Eye (tissue), 1 donor: ENCODE measurements around the gene SERPING1.
A peak's percentile ranks its signal among the peaks of the same experiment; 100 is the strongest.

Experiments
- DNase-seq: peaks from one replicate; pipeline ENCODE4 v3.0.0-alpha.2; 2015

Gene SERPING1

GRCh38 chr11:57597461-57597915 lies at the start of gene SERPING1:
TSS of gene SERPING1 (plus strand) at chr11:57597685. CDS start at chr11:57598271, 586 bp downstream.
- DNase-seq, result no peak

- DNase-seq, result no peak
Measured at GRCh38 chr11:57547854-57548377, 49.6 kb upstream of the SERPING1 start.

DNA sequence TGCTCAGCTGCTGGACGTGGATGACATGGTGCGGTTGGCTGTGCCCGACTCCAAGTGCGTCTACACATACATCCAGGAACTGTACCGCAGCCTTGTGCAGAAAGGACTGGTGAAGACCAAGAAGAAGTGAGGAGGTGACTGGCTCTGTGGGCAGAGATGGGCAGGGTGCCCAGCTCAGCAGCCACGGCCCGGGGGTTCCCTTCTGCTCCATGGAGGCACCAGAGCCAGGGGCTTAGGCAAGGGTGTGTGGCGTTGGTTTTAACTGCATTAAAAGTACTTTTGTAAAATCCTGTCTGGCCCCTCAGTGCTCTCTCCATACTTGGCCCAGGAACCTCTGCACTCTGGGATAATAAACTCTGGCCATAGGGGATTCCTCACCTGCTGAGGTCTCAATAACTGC lies 47.5 kb upstream of the SERPING1 start:
- DNase-seq, result no peak

DNA sequence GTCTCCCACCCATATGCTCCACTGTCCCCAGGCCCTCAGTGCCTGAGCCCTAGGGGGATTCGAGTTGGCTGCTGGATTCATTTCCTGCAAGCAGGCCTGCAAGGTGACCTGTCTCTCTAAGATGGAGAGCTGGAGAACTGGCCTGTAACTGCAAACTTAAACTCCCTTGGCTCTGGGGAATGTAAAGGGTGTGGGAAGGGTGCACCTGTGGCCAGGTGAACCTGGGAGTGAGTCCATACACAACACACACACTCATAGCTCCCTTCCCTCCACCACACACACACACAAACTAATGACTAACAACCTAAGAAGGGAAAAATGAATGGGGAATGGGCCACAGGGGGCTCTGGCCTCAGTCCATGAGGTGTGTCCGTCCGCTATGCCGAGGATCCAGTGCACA lies 45.5 kb upstream of the SERPING1 start:
- DNase-seq, result no peak

DNA sequence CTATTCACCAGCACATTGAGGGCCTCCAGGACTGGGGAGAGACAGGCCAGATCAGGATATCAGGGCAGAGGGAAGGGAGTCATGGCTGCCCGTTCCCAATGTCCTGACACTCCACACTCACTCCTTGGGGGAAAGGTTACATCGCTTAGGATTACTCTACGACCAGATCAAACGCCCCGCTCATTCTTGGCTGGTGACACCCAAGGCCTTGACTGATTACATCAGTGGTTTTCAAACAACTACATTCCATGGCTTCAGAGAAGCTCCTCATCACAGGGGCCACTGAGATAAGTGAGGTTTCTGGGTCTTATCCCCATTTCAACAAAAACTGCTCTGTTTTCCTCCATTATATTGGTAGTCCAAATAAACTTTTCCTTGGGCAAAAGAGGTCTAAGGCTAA lies 45.0 kb upstream of the SERPING1 start:
- DNase-seq, result no peak

DNA sequence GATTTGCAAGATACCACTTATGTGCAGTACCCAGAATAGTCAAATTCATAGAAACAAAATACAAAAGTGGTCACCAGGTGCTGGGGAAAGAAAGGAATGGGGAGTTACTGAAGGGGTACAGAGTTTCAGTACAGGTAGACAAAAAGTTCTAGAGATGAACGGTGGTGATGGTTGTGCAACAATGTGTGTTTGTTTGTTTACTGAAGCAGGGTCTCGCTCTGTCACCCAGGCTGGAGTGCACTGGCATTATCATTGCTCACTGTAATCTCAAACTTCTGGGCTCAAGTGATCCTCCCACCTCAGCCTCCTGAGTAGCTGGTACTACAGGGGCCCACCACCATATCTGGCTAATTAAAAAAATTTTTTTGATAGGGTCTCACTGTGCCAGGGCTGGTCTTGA lies 42.1 kb upstream of the SERPING1 start:
- DNase-seq, result no peak

DNA sequence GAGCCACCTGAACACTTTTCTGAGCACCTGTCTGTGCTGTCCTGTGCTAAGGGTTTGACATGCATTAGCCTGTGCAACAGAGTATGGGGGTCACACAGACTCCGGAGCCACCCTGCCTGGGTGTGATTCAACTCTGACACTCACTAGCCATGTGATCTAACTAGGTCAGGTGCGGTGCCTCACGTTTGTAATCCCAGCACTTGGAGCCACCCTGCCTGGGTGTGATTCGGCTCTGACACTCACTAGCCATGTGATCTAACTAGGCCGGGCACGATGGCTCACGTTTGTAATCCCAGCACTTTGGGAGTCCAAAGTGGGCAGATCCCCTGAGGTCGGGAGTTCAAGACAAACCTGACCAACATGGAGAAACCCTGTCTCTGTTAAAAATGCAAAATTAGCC lies 41.4 kb upstream of the SERPING1 start:
- DNase-seq, result no peak

DNA sequence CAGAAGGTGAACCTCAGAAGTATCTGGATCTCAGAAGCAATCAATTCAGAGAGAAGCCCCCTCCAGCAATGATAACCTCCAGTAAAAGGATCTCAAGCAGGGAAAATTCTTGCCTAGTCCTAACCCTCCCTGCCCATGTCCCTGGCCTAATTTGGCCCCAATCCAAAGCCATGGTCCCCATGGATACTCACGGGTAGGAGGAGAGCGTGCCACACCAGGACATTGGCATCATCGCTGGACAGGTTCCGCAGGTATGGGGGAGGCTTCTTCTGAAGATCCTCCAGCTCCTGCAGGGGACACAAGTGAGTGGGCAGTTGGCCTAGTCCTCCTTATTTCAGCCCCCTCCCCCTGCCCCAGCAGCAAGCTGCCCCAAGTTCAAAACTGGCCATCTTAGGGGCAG lies 37.3 kb upstream of the SERPING1 start:
- DNase-seq, result no peak

- DNase-seq, result no peak
Measured at GRCh38 chr11:57562596-57562995, 34.9 kb upstream of the SERPING1 start.

DNA sequence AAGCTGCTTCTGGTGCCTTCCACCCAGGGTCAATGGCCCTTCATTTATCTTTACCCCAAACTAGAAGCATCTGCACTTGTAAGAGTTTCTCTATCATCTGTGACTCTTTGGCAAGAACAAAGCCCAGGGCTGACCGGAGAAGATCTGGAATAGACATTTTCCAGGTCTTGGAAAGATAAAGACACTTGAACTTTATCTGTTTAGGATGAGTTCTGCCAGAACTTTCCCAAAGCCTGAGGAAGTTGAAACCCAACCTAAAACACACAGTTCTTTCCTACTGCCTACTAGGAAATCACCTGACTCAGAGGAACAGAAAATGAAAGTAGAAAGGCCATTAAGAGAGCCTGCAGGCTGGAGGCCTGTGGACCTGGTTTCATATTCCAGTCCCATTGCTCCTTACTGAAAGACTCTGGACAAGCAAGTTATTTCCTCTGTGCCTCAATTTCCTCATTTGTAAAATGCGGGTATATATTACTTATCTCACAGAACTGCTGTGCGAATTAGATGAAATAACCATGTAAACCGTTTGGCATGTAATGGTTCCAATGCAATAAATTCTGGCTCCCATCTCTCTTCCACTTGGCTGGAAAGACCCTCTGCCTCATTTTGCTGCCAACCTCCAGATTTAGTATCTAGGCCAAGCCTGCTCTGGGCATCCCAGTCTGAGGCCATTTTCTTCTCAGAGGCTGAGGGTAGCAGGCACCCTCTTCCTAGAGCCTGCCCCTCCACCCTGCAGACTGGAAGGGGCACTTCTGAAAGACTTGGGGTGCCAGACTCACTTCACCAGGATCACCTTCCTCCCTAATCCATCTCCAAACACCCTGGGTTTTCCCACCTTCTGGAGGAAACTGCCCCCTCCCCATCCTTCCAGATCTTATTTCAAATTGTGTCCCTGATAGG lies 31.2 kb upstream of the SERPING1 start:
- DNase-seq, result peak; percentile 13

DNA sequence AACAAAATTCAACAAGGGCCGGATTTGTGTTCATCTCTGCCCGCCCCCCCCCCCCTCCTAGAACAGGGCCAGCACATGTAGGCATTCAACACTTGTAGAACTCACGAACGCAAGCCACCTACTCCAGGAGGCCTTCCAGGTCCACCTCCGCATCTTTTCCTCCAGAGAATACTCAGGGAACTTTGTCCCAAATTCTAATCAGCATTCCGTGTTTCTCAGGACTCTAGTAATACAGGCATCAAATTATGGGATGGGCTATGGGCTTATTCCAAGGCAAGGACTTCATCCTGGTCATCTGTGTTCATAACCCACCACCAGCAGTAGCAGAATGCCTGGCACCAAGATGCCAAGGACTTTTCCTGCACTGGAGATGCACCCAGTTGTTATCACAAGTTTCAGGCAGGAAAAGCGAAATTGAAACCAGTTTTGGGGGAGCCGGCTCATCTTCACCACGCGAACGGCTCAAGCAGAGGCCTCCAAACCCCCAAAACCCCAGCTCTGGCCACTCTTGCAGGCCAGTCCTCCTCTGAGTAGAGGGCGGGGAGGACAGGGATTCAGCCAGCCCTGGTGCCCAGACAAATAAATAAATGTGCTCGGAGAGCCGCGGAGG lies 30.5 kb upstream of the SERPING1 start:
- peak; percentile 76 for DNase-seq

- peak; percentile 86 for DNase-seq
Measured at GRCh38 chr11:57567515-57568329, 29.8 kb upstream of the SERPING1 start, which contains the start of gene UBE2L6. TSS of gene UBE2L6 (minus strand) at chr11:57567672. CDS start at chr11:57567611, 61 bp downstream.

DNA sequence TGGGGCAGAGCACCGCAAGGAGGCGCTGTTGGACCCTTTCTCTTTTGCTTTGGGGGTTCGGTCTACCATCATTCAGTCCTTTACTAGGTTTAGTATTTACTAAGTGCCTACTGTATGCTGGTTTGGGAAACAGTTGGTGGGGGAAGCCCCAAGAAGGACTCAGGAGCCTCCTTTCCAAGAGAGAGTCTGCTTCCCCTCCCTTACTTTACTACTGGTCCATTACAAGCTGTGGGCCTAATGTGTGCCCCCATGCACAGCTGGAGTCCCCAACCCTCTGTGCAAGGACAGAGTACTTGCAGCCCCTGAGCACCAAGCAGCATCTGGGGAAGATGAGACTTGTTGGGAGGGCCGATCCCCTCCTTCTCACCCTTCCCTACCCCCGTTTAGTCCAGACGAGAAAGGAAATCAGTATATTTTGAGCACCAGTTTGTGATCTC lies 29.1 kb upstream of the SERPING1 start:
- DNase-seq, result peak; percentile 97

DNA sequence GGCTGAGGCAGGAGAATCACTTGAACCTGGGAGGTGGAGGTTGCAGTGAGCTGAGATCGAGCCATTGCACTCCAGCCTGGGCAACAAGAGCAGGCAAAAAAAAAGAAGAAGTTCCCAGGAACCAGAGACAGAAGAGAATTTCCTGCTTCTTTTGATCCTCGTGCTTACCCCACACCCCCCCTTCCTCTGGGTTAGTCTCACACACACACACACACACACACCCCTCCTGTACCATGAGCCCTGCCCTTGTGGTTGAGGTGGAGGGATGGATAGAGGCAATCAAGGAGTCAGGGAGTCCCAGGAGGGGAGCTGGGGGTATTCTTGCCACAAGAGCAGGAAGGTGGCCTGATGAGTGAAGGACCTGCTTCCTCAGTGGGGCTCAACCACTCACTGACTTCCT lies 25.9 kb upstream of the SERPING1 start:
- DNase-seq, result no peak

DNA sequence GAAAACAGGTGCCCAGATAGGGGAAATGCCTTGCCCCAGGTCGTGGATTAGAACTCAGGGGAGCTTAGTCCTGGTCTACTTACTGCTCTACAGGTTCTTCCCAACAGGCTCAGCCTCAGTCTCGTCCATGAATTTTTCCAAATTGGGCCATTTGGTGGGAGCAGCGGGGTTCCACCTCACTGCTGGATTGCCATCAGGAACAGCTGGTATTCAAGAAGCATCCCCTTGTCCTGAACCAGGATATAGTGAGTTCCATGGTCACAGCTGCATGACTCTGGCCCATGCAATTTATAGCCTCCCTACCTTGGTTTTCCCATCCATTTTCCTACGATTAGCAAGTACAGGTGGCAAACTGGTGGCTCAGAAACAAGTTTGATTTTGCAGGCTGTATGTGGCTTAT lies 23.4 kb upstream of the SERPING1 start:
- DNase-seq, result no peak

- DNase-seq, result peak; percentile 90
Measured at GRCh38 chr11:57584341-57584740, 13.1 kb upstream of the SERPING1 start.

DNA sequence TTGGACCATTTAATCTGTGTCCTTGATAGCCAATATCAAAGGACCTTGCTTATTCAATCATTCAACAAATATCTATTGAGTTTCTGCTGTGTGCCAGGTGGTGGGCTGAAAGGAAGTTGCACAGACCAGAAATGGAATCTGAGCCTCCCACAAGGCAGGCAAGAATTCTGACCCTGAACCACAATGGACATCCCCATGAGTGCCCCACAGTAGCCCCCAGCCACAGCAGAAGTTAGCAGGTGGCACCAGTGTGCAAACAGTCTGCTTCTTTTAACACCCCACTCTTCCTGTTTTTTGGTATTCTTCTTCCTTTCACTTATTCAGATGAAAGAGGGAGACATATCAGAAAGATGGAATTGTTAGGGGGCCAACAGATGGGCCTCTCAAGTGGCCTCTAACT lies 12.2 kb upstream of the SERPING1 start:
- peak; percentile 35 for DNase-seq

- DNase-seq, result no peak
Measured at GRCh38 chr11:57586711-57587245, 10.7 kb upstream of the SERPING1 start.

- no peak for DNase-seq
Measured at GRCh38 chr11:57588046-57588710, 9.3 kb upstream of the SERPING1 start.

GRCh38 chr11:57596266-57596885 lies 1.1 kb upstream of the SERPING1 start:
- DNase-seq, result peak; percentile 18
